A549 treated with AZD9567 at 1 μM for 4 hours (cell line): Measurements from ENCODE around the gene SNX18. TPM values are rescaled to one million over a fixed set of nuclear protein-coding genes. Genes with fewer than 3 reads are reported as not detected.

Experiments used
- total RNA-seq: library from RNA; stranded (reverse); fragments of 200-300 nt; extraction: Qiagen RNA extraction; gene quantifications from 5 replicates; pipeline ENCODE4 v1.2.3, GENCODE V29; 2022; ENCODE audit not compliant: insufficient read depth

SNX18 gene
- total RNA-seq, result 4.8 to 7.3 TPM (median 6.6 TPM) in 5 replicates

GRCh38 chr5:54517512-54518145 lies at the start of gene SNX18:
Gene SNX18 (plus strand): TSS chr5:54517759. CDS start chr5:54517953, 194 bp downstream.

Other genes starting within 250 kb of the SNX18 start
- 3.7 to 5.5 TPM (median 5.1 TPM) in 5 replicates for gene ARL15, start 207.2 kb upstream of the SNX18 start, total RNA-seq
- 0.10 to 0.14 TPM in 2 of 5 replicates, not detected in the others for gene HSPB3, start 62.1 kb upstream of the SNX18 start, total RNA-seq